Gastroesophageal sphincter (tissue), 4 donors: ENCODE measurements around the gene COL4A5. TPM values are rescaled to one million over a fixed set of nuclear protein-coding genes. Genes with fewer than 3 reads are reported as not detected.

Experiments
- ATAC-seq: fragments of 150-250 bp; one replicate; pipeline ENCODE4 v1.9.1; 2016; ENCODE audit warnings: mild to moderate bottlenecking, moderate library complexity
- H3K27ac ChIP-seq, 4 donors: fragments of 200-600 bp; sonication (generic) in 3 of 4; 1 replicate in 3 of 4; 2 replicates in 1 of 4; pipeline ENCODE4 v1.5.1; 2016 to 2019
- H3K27me3 ChIP-seq: fragments of 200-600 bp; sonication (generic); one replicate; pipeline ENCODE4 v1.5.1; 2019
- H3K36me3 ChIP-seq, 2 donors: fragments of 200-600 bp; sonication (generic); one replicate each; pipeline ENCODE4 v1.5.1; 2019; ENCODE audit warnings: control low read depth in 1 of 2
- H3K4me1 ChIP-seq, 3 donors: fragments of 200-600 bp; sonication (generic); 1 replicate in 2 of 3; 2 replicates in 1 of 3; pipeline ENCODE4 v1.5.1; 2016 to 2019; ENCODE audit warnings: control low read depth in 2 of 3
- H3K4me3 ChIP-seq, 2 donors: fragments of 200-600 bp; sonication (generic); one replicate each; pipeline ENCODE4 v1.5.1; 2019; ENCODE audit warnings: mild to moderate bottlenecking in 1 of 2, moderate library complexity in 1 of 2
- H3K9me3 ChIP-seq, 3 donors: fragments of 200-600 bp; sonication (generic); one replicate each; pipeline ENCODE4 v1.5.1; 2017 to 2019; ENCODE audit warnings: control low read depth in 2 of 3
- EP300 ChIP-seq: sonication (generic); formaldehyde crosslinking; IDR thresholded peaks from one replicate; pipeline ENCODE4 v1.6.1; 2017; ENCODE audit warnings: antibody characterized with exemption, mild to moderate bottlenecking
- POLR2A ChIP-seq, 2 donors: fragments of 450-650 bp; IDR thresholded peaks; one replicate each; pipeline ENCODE4 v1.6.1; 2017; ENCODE audit warnings: antibody characterized with exemption in 2 of 2, mild to moderate bottlenecking in 2 of 2, moderate library complexity in 1 of 2
- POLR2AphosphoS5 ChIP-seq: sonication (generic); formaldehyde crosslinking; IDR thresholded peaks from one replicate; pipeline ENCODE4 v1.6.1; 2017; ENCODE audit warnings: antibody characterized with exemption
- WGBS, 2 donors: methylation state at CpG; one replicate each; pipeline ENCODE4 v1.1.5; 2018; ENCODE audit warnings: low coverage in 1 of 2; 5-methylcytosine and 5-hydroxymethylcytosine counted together
- small RNA-seq, 4 donors: library from RNA; depleted of rRNA; stranded (forward); fragments of <200 nt; gene quantifications; one replicate each; pipeline ENCODE3, GENCODE V24; 2016
- total RNA-seq, 4 donors: library from RNA; depleted of rRNA; stranded (reverse); fragments of >200 nt; gene quantifications; one replicate each; pipeline ENCODE4 v1.1.0, GENCODE V29; 2016
- TF ChIP-seq, protein P1 (sequence below), 4 experiments: fragments of 200-600 bp in 2 of 4; fragments of 450-650 bp in 2 of 4; sonication (generic) in 1 of 4; IDR thresholded peaks; one replicate each; pipeline ENCODE4 v1.5.1; 2017 to 2019; ENCODE audit warnings: antibody characterized with exemption in 4 of 4, mild to moderate bottlenecking in 2 of 4, moderate library complexity in 2 of 4

Gene COL4A5
- total RNA-seq, 4 donors from 2014 or later, result 163 to 583 (median 317) TPM

DNA sequence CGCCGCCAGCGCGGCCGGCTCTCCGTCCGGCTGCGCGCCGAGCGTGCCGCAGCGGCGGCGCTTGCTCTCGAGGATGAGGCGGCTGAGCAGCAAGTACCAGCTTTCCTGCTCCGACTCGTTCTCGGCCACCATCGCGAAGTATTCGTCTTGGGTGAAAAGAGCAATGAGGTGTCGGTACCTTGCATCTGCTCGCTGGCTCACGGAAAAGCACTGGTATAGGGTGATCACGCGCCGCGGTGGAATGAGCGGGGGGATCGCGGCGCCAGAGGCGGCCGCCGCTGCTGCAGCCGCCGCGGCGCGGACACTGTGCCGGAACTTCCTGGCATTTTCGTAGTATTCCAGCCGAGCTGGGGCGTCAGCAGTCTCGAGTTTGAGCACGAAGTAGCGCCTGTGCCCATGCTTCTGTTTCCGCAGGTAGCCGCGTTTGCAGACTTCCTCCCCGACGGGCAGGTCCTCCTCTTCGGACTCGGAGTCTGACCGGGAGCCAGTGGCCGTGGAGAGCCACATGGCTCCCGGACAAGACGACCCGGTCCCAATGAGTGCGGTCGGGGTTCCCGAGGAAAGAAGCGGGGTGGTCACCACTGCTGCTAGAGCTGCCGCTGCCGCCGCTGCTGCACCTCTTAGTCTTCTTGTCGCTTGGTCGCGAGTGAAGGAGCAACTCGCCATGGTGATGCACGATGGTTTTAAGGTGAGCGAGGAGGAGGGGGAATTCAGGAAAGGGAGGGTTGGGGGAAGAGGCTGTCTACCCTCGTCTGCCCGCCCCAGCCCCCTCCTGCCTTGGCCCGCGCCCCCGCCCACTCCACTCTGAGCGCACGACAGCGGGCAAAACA, 296.3 kb downstream of the COL4A5 start:
- ATAC-seq, result peak; percentile 29
- H3K27me3 ChIP-seq, result peaks cover 91% of the 10 kb centered on the region
- H3K4me1 ChIP-seq, result peaks cover 0 to 31% (median 0%) of the 10 kb centered on the region in 3 donors
- H3K4me3 ChIP-seq, result peak overlapping the region; percentile 8 to 50
- no peaks in the 10 kb centered on the region for H3K36me3 ChIP-seq
- no peak for TF ChIP-seq POLR2A (IDR thresholded peaks at IDR 0.05)
- TF ChIP-seq, protein P1, sequence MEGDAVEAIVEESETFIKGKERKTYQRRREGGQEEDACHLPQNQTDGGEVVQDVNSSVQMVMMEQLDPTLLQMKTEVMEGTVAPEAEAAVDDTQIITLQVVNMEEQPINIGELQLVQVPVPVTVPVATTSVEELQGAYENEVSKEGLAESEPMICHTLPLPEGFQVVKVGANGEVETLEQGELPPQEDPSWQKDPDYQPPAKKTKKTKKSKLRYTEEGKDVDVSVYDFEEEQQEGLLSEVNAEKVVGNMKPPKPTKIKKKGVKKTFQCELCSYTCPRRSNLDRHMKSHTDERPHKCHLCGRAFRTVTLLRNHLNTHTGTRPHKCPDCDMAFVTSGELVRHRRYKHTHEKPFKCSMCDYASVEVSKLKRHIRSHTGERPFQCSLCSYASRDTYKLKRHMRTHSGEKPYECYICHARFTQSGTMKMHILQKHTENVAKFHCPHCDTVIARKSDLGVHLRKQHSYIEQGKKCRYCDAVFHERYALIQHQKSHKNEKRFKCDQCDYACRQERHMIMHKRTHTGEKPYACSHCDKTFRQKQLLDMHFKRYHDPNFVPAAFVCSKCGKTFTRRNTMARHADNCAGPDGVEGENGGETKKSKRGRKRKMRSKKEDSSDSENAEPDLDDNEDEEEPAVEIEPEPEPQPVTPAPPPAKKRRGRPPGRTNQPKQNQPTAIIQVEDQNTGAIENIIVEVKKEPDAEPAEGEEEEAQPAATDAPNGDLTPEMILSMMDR (IDR thresholded peaks at IDR 0.05), result no peak
- no peak for TF ChIP-seq POLR2AphosphoS5
- TF ChIP-seq EP300, result no peak
- no peak overlapping the region for H3K27ac ChIP-seq
- no peaks in the 10 kb centered on the region for H3K9me3 ChIP-seq
- WGBS, 2 donors, result 49% methylated on average over 9 of the region's 82 CpGs; no CpG with 5 or more reads in 1 of the 2 donors

DNA sequence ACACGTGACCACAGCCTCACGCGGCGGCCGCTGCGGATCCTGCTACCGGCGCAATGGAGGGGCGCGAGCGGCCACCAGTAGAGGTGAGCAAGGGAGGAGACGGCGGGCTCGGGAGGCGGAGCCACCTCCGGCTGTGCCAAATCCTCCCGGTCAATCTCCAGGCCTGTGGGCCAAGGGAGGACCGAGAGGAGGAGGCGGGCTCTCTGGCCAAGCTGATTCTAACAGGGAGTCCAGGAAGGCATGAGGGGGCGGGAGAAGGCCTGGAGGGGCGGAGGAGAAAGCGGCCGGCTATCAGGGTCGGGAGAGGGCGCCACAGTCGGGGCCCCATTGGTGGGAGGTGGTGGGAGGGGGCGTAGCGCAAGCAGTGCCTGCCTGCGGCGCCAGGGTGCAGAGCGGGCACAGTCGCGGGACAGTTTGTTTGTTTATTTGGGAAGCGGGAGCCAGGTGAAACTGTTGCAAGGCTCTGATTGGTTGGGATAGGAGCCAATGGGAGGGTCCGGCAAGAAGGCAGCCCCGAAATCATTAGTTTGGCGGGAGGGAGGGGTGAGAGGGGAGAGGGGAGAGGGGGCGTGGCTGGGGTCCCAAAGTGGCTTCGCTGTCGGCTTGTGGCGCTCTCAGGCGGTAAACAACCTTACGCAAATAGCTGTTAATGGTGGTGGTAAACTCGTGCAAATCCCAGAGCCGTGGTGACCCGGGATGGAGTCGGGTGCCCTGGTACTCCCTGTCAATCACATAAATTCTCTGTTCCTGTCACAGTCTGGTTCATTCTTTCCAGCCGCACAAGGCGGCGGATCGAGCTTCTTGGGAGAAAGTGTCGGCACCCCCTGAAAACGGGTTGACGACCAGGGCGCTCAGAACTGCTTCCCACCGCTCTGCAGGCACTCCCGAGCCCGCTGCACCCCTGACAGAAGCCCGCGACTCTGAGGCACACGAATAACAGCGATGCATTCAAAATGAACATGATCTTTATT, 297.2 kb downstream of the COL4A5 start, which contains the start of gene IRS4:
Gene IRS4 (minus strand): TSS at position 55 of the 971 bp plus-strand sequence.
- TF ChIP-seq POLR2AphosphoS5 (no peak), POLR2A (IDR thresholded peaks at IDR 0.05) (no peak), EP300 (no peak)
- TF ChIP-seq, protein P1 (IDR thresholded peaks at IDR 0.05), result no peak
- WGBS, 2 donors, result 0 to 20% methylated on average over 2 to 20 of the region's 62 CpGs
- H3K27me3 ChIP-seq, result peaks cover 89% of the 10 kb centered on the region

DNA sequence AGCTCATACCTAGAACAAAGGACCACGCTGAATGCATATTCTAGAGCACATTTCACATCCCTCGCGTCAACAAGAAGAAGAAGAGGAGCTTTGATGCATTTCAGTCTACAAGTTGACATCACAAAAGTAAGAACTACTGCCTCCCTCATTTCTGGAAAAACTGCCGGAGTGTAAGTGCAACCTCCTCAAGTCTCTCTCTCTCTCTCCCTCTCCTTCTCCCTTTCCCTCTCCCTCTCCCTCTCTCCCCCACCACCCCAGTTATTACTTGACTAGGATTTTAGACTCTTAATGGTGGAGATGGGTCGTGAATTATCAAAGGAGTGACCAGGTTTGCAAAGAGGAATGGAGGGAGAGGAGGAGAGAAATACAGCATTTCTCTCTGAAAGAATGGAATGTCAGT, 298.1 kb downstream of the COL4A5 start:
- Histone ChIP-seq H3K27ac (no peak overlapping the region), H3K27me3 (peaks cover 90% of the 10 kb centered on the region), H3K36me3 (no peaks in the 10 kb centered on the region), H3K9me3 (no peaks in the 10 kb centered on the region), H3K4me1 (peaks cover 0 to 28% (median 0%) of the 10 kb centered on the region in 3 donors), H3K4me3 (no peak overlapping the region)
- no peak for ATAC-seq
- no peak for TF ChIP-seq POLR2AphosphoS5
- no peak for TF ChIP-seq POLR2A (IDR thresholded peaks at IDR 0.05)
- TF ChIP-seq, protein P1 (IDR thresholded peaks at IDR 0.05), result no peak
- no peak for TF ChIP-seq EP300
- WGBS, 2 donors, result 52 to 58% methylated on average over 3 to 4 of the region's 5 CpGs

More for the DNA sequence above, 297.2 kb downstream of the COL4A5 start, which contains the start of gene IRS4:
- Histone ChIP-seq H3K4me3 (peak within 1 kb of the TSS; percentile 8 to 50), H3K4me1 (peaks cover 0 to 31% (median 0%) of the 10 kb centered on the region in 3 donors), H3K36me3 (no peaks in the 10 kb centered on the region), H3K9me3 (no peaks in the 10 kb centered on the region), H3K27ac (no peak within 1 kb of the TSS)
- peak; percentile 65 for ATAC-seq

DNA sequence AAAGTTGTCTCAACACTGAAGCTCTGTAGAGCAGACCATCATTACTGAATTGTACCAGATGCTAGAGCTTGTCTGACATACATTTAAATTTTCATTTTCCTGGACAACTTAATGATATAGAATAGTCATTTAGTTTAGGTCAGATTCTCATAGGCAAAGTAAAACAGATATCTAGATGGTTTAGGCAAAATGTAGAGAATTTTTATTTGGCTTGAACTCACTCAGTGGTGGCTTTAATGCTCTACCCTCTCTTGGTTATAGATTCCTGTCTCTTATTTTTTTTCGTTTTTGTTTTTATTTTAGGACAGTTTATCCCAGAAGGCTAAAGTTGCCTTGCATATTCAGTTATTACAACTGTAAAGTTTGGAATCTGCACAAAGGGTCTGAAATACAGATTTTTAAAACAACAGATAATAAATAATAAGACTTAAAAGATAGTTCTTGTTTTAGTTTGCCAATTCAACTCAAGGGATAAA, 300.7 kb downstream of the COL4A5 start:
- no peak overlapping the region for H3K4me3 ChIP-seq
- no peak for ATAC-seq
- peaks cover 70% of the 10 kb centered on the region for H3K27me3 ChIP-seq
- no peaks in the 10 kb centered on the region for H3K36me3 ChIP-seq
- 63 to 71% methylated on average over 1 of the region's 1 CpG for WGBS, 2 donors
- no peak overlapping the region for H3K27ac ChIP-seq
- H3K9me3 ChIP-seq, result no peaks in the 10 kb centered on the region
- H3K4me1 ChIP-seq, result peaks cover 0 to 21% (median 0%) of the 10 kb centered on the region in 3 donors
- TF ChIP-seq POLR2A (IDR thresholded peaks at IDR 0.05) (no peak), EP300 (no peak), POLR2AphosphoS5 (no peak)
- TF ChIP-seq, protein P1 (IDR thresholded peaks at IDR 0.05), result no peak

Small RNA genes lying within 50 kb of the gene (small RNA-seq; reads per million reads assigned to genes)
- gene RF00019, result 0 reads per million in 4 donors

Other genes starting within 250 kb of the COL4A5 start
- 100 to 1,000 TPM; 103 to 369 (median 213) TPM for gene COL4A6, start 1.4 kb upstream of the COL4A5 start, total RNA-seq